GM18498 (cell line): Measurements from ENCODE around the gene MEIS1.
A peak's percentile ranks its signal among the peaks of the same experiment; 100 is the strongest.
"Not testable (repeated sequence)": the region's sequence is repeated elsewhere in the genome, so short reads cannot be mapped to it uniquely, and the experiment has no call there.

Experiments
- ATAC-seq: cut with Tn5 transposase; IDR thresholded peaks from one replicate; pipeline ENCODE4 v1.9.1; 2021; ENCODE audit warnings: mild to moderate bottlenecking, moderate library complexity; ENCODE audit not compliant: unreplicated experiment

The MEIS1 gene

DNA sequence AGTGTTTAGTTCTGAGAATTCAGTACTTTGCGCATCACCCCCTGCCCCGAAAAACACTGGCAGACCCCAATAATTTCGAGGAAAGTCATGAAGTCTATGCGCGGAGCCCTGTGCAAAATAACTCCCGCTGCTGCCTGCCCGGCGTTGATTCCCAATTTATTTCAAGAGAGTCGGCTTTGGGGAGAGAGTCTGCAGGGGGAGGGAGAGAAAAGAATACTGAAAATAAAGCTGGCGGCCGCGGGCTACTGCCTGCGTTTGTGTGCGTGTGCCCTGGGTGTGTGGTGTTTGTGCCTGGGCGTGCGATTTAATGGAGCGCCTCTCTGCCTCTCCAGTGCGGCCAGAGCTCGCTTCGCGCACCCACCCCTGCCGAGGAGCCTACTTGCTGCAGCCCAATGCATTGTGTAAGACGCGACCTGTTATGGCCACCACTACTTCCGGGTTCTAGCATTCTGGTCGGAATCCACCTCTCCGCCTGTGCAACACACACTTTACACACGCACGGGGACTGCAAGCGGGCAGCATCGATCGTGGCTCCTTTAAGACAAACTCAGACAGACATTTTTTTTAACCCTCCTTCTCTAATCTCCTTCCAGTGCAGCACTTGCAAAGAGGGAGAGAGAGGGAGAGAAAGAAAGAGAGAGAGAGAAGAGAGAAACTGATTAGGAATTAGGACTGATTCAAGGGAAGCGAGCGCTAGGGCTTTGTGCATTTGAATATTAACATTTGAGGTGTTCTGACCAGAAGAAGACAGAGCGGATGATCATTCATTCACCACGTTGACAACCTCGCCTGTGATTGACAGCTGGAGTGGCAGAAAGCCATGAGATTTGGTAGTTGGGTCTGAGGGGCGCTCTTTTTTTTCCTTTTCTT is at the start of gene MEIS1:
Gene MEIS1 (plus strand): TSS at position 447 of the 870 bp plus-strand sequence. CDS start 732 bp downstream, outside the sequence.
- peak; percentile 76 for ATAC-seq

DNA sequence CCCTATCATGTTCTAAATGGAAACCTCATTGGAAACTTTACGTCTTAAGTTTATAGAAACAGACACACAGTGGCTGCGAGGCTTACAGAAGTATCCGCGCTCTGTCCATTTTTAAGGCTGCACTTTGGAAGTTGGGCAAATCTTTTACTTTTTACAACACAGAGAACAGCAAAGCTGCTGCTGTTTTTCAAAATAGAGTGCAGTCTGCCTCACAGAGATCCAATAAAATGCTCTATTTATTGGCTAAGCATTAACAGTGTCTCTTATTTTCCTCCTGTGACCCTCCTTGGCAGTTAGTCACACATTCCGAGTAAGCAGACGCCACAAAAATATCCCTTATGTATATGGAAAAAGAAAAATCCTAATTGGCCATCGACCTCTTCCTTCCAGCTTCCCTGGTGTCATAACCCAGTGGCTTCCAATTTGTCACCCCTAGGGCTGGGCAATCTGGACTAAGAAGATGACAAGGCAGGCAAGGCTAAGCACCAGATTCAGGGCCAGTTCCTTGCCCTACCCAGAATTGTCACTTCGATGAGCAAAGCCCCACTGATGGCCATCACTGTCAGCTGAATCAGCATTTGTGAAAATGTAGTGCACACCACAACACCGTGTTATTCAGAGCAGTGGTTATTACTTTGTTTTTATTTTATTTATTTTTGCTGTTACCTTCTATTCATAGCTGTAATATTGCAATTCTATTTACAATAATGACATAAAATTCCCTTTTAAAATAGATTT is 47.7 kb upstream of the MEIS1 start:
- no peak for ATAC-seq

GRCh38 chr2:66389651-66390131 is 45.2 kb upstream of the MEIS1 start:
- no peak for ATAC-seq

DNA sequence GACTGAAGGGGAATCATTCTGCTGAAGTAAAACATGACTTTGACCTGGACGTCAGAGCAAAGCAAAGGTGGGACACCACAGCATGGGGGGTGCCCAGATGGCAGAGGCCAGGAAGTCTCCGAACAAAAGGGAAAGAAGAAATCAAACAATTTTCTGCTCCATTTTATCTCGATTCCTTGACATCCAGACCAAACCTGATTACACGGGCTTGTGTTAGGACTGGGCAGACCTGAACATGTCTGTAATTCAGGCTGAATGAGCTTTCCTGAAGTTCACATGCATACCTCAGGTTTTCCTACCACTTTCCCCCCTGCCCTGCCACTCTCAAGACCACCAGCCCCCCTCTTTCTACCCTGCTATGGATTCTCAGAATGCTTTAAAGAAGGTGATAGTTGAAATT is 44.8 kb upstream of the MEIS1 start:
- ATAC-seq: no peak

- ATAC-seq: no peak
Observed at GRCh38 chr2:66390811-66391210, 44.1 kb upstream of the MEIS1 start.

DNA sequence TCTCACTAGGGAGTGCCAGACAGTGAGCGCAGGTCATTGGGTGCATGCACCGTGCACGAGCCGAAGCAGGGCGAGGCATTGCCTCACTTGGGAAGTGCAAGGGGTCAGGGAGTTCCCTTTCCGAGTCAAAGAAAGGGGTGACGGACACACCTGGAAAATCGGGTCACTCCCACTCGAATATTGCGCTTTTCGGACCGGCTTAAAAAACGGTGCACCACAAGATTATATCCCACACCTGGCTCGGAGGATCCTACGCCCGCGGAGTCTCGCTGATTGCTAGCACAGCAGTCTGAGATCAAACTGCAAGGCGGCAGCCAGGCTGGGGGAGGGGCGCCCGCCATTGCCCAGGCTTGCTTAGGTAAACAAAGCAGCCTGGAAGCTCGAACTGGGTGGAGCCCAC is 43.7 kb upstream of the MEIS1 start:
- not testable (repeated sequence) for ATAC-seq

DNA sequence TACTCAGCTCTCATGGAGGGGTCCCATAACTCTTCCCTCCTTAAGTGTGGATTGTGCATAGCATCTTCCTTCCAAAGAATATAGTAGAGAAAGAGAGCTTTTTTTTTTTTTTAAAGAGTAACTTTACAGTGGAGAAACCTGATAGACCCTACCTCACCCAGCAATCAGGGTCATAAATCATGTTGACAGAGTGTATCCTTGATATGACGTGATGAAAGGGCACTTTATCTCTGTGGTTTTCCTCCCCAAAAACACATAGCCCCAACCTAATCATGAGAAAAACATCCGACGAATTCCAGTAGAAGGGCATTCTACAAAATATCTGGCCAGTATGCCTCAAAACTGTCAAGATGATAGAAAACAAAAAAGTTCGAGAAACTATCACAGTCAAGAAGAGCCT is 29.5 kb upstream of the MEIS1 start:
- ATAC-seq: no peak

DNA sequence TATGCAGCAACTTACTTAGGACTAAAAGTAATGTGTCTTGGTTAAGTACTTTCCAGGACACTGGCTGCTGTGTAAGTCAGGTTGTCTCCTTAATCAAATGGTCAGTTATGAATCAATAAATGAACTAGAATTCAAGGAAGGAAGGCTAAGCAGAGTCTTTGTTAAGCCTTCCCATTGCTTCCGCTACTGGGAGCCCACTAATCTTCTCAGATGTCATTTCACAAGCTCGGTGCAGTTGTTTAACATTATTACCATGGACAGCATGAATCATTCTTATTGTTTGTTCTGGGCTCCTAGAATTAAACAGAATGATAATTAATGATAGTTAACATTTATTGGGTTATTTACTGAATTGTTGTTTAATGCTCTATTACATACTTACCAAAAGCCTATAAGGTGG is 26.0 kb upstream of the MEIS1 start:
- no peak for ATAC-seq

- no peak for ATAC-seq
Observed at GRCh38 chr2:66412874-66413273, 22.1 kb upstream of the MEIS1 start.

DNA sequence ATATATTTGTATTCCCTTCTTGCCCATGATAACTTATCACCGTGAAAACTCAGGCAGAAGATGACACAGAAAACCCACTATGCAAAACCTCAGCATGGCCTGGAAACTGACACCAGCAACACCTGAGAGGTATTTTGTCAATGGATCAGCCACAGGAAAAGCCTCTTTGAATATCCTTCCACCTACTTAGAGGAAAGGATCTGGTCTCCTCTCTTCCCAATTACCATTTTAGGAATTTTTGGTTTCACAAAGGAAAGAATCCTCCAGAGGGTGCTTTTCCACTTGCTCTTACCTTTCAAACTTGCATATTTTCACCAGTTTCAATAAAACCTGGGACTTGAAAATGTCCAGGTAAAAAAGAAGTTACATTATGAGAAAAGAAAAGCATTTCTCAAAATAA is 20.0 kb upstream of the MEIS1 start:
- no peak for ATAC-seq

- ATAC-seq: no peak
Observed at GRCh38 chr2:66418381-66418780, 16.5 kb upstream of the MEIS1 start.

DNA sequence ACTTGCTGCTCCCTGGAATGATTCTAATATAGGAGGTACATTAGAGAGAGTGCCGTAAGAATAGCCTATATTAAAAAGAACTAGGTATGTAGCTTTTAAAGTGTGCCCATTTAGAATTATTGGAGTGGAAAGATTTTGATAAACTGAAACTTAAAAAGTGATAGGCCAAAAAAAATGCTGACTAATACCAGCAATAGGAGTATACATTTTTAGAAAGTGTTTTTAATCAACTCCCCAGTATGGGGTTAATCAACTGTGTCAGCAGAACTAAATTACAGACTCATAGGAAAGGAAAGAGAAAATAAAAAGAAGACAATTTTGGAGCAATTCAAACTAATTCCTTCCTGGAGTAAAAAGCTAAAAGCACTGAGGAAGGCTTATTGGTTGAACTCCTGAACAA is 13.3 kb upstream of the MEIS1 start:
- no peak for ATAC-seq

DNA sequence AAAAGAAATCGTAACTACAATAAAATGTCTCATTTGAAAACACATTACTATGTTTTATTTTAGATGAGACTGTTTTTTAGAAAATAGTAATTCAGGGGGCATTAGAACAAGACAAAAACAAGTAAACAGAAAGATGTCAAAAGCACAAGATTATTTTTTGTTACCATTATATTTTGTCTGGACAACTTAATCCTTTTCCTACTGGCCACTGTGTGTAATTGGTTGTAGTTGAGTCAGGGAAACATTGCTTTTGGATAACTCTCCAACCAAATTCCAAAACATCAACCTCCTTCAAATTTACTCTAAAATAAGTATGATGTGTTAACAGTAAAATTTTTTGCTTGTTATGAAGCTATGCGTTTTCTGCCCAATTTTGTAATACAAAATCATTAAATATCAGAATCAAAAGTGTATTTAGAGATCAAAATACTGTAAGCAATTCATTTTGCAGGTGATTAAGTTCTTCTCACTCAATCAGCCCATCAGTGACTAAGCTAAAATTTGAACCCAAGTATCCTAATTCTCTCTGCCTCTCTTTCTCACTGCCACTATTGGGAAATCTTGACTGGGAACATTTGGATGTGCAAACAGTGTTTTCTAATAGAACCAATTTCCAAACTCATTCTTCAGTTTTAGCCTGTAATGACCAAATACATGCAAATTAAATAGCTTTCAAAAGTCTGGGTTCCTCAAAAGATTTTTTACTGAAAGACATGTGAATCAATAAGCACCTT is 11.4 kb upstream of the MEIS1 start:
- ATAC-seq: no peak

- ATAC-seq: no peak
Observed at GRCh38 chr2:66426244-66427111, 8.4 kb upstream of the MEIS1 start.

GRCh38 chr2:66427300-66427699 is 7.6 kb upstream of the MEIS1 start:
- no peak for ATAC-seq

- no peak for ATAC-seq
Observed at GRCh38 chr2:66428986-66429612, 5.8 kb upstream of the MEIS1 start.

DNA sequence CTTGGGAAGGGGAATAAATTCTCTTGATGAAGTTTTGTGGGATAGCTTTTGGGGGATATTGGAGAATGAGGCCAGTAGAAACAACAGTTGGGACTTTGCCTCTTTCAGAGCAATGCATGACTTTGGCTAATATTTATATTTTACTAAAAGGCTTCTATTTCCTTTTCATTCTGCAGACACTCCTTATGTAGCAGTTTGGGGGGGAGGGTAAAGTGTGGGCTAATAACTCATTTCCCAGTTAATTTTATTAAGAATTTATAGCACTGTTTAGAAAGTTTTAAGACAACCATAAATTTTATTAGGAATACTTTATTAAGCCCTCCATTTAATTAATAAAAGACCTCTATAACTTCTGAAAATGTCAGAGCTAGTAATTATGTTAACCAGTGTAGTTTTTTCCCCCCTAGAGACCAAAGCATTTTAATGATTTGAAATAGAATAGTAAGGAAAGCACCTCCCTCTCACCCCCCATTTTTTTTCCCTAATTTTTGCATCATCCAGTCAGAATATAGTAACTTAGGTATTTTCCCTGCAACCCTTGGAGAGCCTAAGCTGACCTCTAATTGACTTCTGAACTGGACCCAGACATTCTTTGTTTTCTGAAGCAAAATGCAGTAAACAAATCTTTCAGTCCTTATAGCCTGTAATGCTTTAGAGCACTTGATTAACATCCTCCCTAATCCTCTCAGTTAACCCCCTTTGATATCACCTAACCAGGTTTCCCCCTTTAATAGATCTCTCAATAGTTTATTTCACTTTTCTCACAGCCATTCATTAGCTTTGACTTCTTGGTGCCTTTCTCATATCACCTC is 5.0 kb upstream of the MEIS1 start:
- ATAC-seq: no peak

DNA sequence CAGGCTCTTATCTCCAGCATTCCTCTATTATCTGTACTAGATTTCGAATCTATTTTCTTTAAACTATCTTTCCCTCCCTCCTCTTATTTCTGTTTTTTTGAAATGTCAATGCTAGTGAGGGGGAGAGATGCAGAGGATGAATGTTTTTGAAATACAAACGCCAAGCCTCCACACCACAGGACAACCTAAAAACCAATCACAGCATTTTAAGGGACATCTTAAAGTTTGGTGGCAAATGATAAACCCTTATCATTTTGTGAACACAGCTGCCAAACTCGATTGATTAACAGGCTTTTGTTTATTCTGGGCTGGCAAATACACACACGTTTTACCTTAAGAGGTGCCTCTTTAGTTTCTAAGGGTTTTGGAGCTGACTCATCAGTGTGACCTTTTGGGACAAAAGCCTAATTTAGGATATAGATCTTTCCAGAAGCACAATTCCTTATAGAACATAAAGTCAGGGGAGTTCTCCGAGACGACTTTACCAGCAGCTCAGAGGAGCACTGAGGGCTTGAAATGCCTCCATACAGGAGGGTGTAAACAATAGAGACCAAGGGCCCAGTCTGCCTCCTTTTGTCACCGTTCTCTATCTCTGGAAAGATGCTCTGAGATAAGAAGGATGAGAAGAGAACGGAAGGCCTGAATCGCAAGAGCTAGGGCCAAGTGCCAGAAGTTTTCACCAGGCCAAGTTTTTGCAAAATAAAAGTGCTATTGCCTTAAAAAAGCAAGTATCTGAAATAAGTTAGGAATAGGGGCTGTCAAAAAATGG is 4.2 kb upstream of the MEIS1 start:
- no peak for ATAC-seq
